Activated CD4-positive, CD25-positive, alpha-beta regulatory T cell (primary cell): Measurements from ENCODE around the gene MAP3K1.
A peak's percentile ranks its signal among the peaks of the same experiment; 100 is the strongest.

Experiments used
- DNase-seq, 4 experiments: peaks; one replicate each; lab custom pipeline; 2025; lab: John Stamatoyannopoulos, UW

The MAP3K1 gene

DNA sequence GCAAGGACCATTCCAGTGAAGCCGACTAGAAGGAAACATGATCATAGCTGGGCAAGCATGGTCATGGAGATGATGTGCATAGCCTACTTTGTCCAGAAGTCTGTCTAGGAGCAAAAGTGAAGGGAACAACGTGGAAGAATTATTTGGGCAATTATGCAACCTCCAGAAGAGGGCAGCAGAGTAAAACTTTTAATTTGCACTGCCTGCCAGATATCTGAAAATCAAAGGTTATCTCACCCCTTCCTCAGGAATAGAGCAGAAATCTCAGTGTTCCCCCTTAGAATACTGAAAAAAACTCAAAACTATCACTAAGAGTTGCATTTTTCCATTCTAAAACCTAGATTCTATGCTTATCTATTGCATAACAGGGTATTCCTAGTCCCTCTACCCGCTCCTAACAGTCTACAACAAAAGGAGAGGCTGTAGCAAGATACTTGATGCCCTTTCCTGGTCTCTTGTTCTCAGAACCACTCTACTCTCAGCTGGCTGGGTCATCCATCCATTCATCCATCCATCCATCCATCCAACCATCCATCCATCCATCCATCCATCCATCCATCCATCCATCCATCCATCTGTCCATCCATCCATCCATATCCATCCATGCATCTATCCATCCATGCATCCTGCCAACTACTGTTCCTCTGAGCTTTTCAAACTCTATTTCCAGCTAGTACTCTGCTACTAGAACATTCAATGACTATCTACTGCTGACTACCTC lies 85.7 kb downstream of the MAP3K1 start:
- DNase-seq, result peak in 1 of 4 experiments; percentile 1

DNA sequence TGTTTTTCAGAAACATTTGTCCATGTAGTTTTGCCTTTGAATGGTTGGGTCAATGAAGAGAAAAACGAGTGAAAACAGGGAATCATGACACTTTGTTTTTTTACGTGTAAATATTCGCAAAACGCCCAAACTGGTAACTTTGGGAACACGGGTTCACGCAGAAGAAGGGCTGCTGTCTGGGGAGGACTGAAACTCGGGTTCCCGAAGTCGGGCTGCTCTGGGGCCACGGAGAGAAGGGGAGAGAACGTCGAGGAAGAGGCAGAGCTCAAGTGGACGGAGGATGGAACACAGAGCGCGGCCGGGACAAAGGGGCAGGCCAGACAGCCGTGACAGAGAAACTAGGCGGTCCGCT lies 93.6 kb downstream of the MAP3K1 start:
- peak in 3 of 4 experiments; percentile 16 to 28 (median 19) for DNase-seq

DNA sequence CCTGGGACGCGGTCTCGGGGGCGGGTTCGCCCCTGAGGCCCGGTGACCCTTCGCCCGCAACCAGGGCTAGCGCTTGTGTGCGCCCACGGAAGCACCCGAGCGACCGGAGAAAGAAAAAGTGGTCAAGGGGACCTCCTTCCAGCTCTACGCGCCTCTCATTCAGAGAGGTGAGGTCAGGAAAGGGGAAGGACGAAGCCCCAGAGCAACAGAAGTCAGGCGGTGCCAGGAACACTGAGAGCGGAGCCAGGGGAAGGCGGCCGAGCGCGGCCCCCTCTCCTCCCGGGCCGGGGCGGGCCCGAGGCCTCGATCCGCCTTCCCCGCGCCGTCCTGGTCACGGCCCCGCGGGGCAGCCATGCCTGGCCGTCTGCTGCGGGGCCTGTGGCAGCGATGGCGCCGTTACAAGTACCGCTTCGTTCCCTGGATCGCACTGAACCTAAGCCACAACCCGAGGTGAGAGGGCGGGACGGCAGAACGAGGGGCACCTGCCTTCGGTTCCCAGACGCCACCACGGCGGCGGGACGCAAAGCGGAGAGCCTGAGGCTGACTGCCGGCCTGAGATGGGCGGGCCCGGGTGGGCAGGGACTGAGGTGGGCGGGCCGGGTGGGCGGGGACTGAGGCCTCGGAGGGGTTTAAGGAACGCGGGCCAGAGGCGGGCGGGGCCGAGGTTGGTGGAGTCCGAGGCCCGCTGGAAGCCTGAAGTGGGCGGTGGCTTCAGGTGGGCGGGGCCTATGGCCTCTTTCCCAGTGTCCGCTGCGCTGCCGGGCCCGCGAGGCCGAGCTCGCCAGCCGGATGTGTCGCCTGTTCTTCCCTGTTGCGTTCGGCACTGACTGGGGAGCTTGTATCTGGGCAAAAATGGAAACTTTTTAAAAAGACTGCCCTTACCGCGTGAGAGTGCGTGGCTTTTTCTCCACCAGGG lies 94.2 kb downstream of the MAP3K1 start, which contains the start of gene SETD9:
TSS of gene SETD9 (plus strand) at position 303 of the 916 bp plus-strand sequence. CDS start at position 353, 50 bp downstream.
- DNase-seq, result peak; percentile 72 to 91 (median 84)

DNA sequence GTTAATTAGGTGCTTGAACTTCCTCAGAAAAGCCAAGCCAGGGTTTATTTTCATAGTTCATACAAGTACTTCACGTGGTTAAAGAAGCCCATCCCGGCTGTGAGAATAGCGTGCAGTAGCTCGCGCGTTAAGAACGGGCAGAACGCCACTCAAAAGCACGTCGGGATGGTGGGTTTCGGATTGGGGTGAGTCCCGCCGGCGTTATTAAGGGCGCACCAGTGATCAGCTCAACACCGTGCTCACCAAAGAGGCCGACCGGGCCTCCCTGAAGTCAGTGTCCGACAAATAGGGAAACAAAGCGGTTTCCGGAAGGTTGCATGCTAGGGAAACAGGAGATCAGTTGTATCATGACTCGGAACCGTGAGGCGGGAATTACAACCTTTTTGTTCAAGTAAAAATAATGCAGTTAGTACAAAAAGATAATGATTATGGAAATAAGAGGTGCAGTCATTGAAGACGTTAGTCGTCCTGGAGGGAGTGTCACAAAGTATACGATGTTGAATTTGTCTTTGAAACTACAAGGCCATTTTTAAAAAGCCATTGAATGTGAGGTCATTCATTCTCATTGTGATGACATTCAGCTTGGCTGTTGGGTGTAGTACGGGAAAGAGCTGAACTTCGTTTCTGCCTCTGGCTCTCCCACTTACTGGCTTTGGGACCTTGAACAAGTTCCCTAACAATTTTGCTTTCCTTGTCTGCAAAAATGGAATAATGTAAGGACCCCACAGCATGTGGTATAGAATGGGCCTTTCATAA lies 95.0 kb downstream of the MAP3K1 start:
- DNase-seq, result peak; percentile 3 to 31 (median 15)

DNA sequence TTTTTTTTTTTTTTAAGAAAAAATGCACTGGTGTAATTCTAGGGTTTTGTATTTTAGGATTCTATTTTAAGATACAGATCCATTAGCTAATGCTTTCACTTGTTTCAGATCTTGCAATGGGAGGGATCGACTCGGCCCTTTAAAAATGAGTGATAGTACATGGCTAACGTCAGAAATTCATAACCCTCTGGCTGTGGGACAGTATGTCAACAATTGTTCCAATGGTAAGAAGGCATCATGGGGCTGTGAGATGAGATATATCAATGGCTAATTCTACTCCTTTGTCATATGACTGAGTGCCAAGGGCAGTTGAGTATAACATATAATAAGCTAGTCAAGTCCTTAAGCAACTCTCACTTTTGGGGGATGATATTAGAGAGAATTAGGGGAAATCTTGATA lies 98.4 kb downstream of the MAP3K1 start:
- no peak for DNase-seq

DNA sequence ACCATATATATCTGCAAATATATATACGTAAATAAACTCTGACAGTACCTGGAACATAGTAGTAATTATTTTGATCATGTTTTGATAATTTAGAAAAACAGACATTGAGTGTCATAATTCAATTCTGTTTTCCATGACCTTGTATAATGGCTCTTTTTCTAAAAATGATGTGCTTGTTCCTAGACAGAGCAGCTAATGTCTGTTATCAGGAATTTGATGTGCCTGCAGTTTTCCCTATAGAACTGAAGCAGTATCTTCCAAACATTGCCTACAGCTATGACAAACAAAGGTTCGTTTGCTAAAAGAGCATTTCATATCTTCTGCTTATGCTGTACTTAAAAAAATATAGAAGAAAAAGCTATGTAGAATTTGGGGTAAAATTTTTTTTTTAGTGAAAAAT lies 99.3 kb downstream of the MAP3K1 start:
- DNase-seq, result no peak

DNA sequence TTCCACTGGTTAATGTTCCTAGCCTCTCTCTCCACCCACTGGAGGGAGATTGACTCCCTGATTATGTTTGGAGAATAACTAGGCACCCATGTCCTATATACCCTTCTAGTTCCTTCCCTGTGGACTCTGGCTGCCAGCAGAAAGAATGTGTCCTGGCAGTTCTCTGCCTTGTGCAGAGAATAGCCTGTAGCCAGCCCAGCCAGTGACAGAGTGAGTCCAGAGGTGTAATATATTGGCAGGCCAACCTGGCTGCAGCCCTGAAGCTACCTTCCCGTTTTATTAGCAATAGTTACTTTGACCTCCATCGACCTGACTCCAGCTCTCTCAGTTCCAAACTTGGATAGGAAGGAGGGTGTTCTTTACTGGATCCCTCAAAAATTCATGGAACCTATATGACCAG lies 102.2 kb downstream of the MAP3K1 start:
- no peak for DNase-seq

DNA sequence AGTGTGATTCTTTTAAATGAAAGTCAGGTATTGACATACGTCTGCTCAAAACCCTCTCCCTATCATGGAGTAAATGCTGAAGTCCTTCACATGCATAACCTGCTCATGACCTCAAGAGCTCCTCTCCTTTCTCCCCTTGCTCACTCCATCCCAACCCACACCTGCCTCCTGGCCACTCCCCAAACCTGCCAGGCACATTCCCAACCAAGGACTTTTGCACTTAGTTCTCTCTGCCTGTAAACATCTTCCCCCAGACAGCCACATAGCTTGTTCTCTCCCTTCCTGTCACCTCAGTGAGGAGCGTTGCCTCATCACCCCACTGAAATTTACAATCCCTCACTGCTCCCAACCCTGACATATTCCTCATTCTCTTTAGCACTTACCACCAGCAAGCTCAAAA lies 102.7 kb downstream of the MAP3K1 start:
- DNase-seq, result no peak

DNA sequence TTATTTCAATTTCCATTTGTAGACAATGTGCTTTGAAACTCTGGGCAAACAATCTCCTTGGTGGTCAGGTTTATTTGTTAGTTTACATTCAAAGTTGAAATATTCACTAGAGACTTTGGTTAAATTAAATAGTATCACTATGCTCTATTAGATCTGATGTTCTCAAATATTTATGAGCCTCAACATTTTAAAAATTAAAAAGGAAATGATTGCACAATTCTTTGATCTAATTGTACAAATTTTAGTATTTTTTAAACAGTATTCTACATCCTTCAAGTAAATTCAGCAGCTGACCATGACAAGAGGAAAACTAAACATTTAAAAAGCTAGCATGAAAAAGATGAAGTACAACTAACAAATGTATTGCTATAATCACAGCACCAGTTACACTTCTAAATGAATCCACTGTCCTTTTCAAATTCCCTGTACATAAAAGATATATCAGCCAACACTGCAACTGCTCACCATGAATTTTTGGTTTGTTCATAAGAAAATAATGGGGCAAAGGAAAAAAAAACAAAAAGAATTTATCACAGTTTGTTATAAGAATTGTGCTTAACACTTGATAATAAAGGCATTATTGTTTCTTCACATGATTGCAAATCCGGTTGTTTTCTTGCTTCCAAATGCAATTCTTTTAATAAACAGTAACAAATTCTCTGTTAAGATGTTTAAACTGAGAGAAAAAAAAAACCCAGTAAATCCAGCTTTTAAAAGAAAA lies 104.8 kb downstream of the MAP3K1 start:
- DNase-seq, result no peak

DNA sequence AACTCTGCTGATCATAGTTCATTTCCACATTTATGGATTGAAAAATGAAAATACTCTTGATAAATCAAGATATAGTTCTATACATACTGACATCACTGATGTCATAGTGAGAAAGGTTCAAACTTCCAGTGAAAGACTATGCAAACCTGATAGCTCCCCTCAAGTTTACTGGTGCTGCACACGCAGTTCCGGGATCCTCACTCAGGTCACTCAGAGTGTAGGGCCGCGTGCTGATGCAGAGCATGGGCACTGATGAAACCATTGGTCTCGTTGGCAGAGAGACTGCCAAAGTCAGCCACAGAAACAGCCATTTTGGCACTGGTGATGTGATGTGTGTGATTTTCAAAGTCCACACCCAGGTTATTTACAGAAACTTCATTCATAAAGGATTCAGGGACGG lies 107.6 kb downstream of the MAP3K1 start:
- DNase-seq, result no peak

DNA sequence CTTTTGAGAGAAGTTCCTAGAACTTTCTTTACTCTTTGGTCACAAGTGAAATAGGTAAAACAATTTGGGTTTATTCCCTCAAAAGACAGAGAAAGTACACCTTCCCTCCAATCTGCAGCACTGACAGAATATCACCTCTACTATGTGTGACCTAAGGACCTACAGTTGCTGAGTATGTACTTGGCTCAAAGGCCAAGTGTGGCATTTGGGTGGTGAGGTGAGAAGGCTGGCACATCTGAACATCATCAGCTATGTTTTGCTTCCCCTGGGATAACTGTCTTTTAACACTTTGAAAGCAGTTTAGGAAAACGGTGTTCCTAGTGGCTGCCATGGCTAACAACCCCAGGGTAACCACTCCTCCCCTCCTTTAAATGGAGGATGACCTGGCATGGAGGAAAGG lies 119.0 kb downstream of the MAP3K1 start:
- DNase-seq, result no peak

DNA sequence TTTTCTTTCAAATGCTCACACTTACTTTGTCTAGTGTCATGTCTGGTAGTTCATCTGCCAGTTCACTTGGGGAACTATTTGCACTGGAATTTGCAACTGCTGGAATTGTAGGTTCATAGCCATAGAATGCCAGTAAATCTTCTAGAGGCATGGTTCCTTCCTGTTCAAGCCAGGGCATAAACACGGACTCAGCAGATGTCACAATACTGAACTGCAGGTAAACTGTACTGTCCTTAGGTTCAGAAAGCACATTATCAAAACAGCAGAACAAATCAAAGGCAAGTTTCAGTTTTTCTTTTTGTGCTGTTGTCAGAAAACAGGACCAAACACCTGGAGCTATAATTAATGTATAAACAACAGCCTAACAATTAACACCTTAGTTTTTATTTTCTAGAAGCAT lies 123.5 kb downstream of the MAP3K1 start:
- DNase-seq, result no peak

DNA sequence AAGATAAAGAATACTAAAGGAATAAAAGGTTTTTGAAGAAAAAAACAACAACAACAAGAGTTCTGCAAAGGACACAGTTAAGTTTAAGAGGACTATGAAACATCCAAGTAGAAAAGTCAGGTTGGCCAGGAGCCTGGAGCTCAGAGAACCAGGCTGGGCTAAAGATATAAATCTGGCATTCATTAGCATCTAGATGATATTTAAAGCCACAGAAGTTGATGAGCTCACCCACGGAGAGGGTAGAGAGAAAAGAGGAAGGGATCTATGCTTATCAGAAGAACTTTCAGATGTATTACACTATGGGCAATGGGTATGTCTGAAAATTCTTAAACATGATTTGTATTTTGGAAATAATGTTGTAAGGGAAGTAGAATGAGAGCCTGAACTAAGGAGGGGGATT lies 126.6 kb downstream of the MAP3K1 start:
- DNase-seq, result no peak
